Measurements from ENCODE around the gene FADS6. TPM values are rescaled to one million over a fixed set of nuclear protein-coding genes. Genes with fewer than 3 reads are reported as not detected.
A peak's percentile ranks its signal among the peaks of the same experiment; 100 is the strongest.

The FADS6 gene
- total RNA-seq, 1 donor: not detected

- no peak overlapping the region for H3K4me3 ChIP-seq (ENCODE audit: low read depth, low read length)
- DNase-seq (ENCODE audit: low read depth): peak; percentile 65
- peak; percentile 96 for TF ChIP-seq CTCF (IDR thresholded peaks at IDR 0.05; ENCODE audit: insufficient read depth, low read length)
Measured at GRCh38 chr17:74864866-74865395, 28.5 kb downstream of the FADS6 start.

GRCh38 chr17:74864297-74864865 is 29.1 kb downstream of the FADS6 start:
- no peak for DNase-seq (ENCODE audit: low read depth)
- H3K4me3 ChIP-seq (ENCODE audit: low read depth, low read length): no peak overlapping the region
- no peak for TF ChIP-seq CTCF (IDR thresholded peaks at IDR 0.05; ENCODE audit: insufficient read depth, low read length)

GRCh38 chr17:74863420-74864296 is 29.8 kb downstream of the FADS6 start:
- H3K4me3 ChIP-seq (ENCODE audit: low read depth, low read length): no peak overlapping the region
- DNase-seq (ENCODE audit: low read depth): no peak
- no peak for TF ChIP-seq CTCF (IDR thresholded peaks at IDR 0.05; ENCODE audit: insufficient read depth, low read length)

- no peak for DNase-seq (ENCODE audit: low read depth)
- TF ChIP-seq CTCF (IDR thresholded peaks at IDR 0.05; ENCODE audit: insufficient read depth, low read length): no peak
- H3K4me3 ChIP-seq (ENCODE audit: low read depth, low read length): no peak overlapping the region
Measured at GRCh38 chr17:74862919-74863318, 30.5 kb downstream of the FADS6 start.

GRCh38 chr17:74862108-74862901 is 31.1 kb downstream of the FADS6 start:
- no peak for DNase-seq (ENCODE audit: low read depth)
- peak; percentile 62 for TF ChIP-seq CTCF (IDR thresholded peaks at IDR 0.05; ENCODE audit: insufficient read depth, low read length)
- H3K4me3 ChIP-seq (ENCODE audit: low read depth, low read length): no peak overlapping the region

- H3K4me3 ChIP-seq (ENCODE audit: low read depth, low read length): no peak overlapping the region
- no peak for TF ChIP-seq CTCF (IDR thresholded peaks at IDR 0.05; ENCODE audit: insufficient read depth, low read length)
- DNase-seq (ENCODE audit: low read depth): no peak
Measured at GRCh38 chr17:74861662-74862107, 31.7 kb downstream of the FADS6 start.

Measured in fibroblast of the aortic adventitia (primary cell).